Activated CD4-positive, alpha-beta T cell treated with anti-CD3 and anti-CD28 coated beads, Interleukin-2, amount 50 U/mL, for 4 hours (primary cell): ENCODE data around the gene ROR1.

Experiments
- DNase-seq, 2 experiments: peaks; one replicate each; pipeline ENCODE4 v3.0.0-alpha.2; 2020

The ROR1 gene

DNA sequence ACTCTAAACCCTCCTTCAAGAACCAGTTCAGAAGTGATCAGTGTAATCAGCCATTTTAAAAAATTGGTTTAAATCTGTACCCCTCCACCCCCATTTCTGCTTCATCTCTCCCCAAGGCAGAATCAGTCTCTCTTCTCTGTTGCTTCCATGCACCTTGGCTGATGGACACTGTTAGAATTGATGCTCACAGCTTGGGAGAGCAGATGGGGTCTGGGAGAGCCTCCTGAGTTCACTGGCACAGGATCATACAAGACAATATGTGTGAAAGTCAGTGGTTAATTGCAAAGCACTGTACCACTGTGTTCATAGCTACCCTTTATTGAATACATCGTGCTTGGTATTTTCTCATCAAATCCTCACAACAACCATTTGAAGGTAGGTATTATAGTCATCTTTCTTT lies 140.9 kb downstream of the ROR1 start:
- no peak for DNase-seq

GRCh38 chr1:63915121-63915520 lies 141.3 kb downstream of the ROR1 start:
- no peak for DNase-seq

- DNase-seq, result no peak
These were observed 142.9 kb downstream of the ROR1 start for GRCh38 chr1:63916485-63917360.

- DNase-seq, result no peak
These were observed 144.0 kb downstream of the ROR1 start for GRCh38 chr1:63917571-63918417.

GRCh38 chr1:63918418-63918945 lies 144.7 kb downstream of the ROR1 start:
- no peak for DNase-seq

DNA sequence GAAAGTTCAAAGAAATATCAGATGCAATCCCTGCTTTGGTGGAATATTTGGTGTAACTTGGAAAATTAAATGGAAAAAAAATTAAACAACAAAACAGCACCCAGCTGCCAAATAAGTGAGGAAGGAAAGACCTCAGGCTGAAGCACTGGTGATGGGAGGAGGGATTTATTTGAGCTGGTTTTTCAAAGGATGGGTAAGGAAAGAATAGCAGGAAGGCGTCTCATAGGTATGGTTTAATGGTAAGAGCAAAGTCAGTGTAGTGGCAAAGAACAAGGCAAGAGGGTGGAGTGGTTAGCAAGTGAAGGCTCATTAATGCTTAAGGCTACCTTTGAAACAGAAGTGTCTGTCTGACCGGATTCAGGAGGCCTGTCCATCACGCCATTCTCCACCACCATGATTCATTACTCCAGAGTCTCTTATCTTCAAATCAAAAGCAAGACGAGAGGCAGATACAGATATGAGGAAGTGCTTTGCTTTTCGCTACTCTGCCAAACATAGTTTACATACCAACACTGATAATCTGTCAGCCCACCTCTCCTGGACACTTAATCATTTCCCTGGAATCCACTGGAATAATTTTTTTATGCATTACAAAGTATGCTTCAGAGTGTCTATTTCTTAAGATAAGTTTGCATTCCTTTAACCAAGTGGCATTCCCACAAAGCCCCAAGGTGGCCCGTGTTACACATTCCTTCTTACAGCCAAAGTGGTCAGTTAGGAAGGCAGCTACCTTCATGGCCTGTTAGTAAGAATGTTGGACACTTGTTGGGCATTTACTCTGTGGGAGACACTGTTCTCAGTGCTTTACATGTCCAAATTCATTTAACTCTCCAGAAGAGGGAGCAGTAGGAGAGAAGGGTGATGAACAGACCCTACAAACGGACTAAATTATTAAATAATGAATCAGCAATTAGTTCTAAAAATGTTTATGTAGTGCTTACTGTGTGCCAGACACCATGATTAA lies 146.6 kb downstream of the ROR1 start:
- no peak for DNase-seq

GRCh38 chr1:63921359-63921758 lies 147.5 kb downstream of the ROR1 start:
- no peak for DNase-seq

GRCh38 chr1:63921802-63922201 lies 148.0 kb downstream of the ROR1 start:
- no peak for DNase-seq

GRCh38 chr1:63922848-63923247 lies 149.0 kb downstream of the ROR1 start:
- DNase-seq, result no peak

DNA sequence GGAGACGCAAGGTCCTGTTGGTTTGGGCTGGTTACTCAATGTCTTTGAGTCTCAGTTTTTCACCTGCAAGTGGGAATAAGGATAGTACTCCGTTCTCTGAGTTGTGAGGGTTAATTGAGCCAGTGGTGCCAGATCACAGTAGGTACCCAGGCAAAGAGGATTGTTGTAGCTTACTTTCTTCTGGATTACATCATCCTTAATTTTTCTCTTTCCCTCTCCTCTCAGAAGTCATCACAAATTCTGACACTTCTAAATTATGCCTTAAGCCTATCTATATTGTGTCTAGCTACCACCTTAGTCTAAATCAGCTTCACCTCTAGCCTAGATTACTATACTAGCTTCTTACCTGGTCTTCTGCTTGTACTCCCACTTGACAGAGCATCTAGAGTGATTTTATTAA lies 149.5 kb downstream of the ROR1 start:
- DNase-seq, result no peak

GRCh38 chr1:63924600-63924999 lies 150.8 kb downstream of the ROR1 start:
- DNase-seq, result no peak

- no peak for DNase-seq
These were observed 154.6 kb downstream of the ROR1 start for GRCh38 chr1:63928186-63929105.

GRCh38 chr1:63929106-63929478 lies 155.3 kb downstream of the ROR1 start:
- no peak for DNase-seq

- no peak for DNase-seq
These were observed 157.7 kb downstream of the ROR1 start for GRCh38 chr1:63931468-63931867.

- DNase-seq, result no peak
These were observed 160.9 kb downstream of the ROR1 start for GRCh38 chr1:63934697-63935096.

DNA sequence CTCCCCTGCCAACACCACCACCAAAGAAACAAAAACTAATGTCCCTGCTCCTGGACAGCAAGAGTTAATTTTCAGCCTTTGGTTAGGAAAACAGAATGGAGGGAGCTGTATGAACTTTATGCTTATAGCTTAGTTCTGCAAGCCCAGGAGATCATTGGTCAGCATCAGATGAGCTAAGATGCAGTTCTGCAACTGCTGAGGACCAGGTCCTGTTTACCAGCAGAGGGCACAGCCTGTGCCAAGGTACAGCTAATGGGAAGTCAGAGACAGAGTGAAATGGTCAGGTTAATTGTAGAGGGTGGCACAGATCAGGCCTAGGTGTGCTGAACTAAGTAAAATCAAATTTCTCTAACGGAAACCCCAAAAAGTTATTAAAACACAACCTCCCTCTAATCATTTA lies 161.3 kb downstream of the ROR1 start:
- DNase-seq, result no peak

DNA sequence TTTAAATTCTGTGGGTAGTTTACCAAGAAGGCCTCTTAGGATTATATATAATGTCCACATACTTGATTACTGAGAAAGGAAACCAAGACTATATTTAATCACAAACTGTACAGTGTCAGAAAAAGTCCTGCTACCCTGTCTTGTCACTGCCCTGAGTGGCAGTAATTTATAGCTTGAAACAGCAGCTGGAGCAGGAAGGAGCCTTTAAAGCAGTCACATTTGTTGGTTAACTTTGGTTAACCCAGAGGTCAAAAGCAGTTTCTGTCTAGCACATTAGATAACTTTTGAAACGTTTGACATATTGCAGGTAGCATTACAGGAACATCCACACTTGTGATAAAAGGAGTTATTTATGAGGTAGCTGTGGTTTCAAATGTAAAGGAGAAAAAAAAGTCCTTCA lies 161.7 kb downstream of the ROR1 start:
- no peak for DNase-seq

GRCh38 chr1:63936276-63936675 lies 162.5 kb downstream of the ROR1 start:
- DNase-seq, result no peak

- no peak for DNase-seq
These were observed 163.0 kb downstream of the ROR1 start for GRCh38 chr1:63936801-63937200.

DNA sequence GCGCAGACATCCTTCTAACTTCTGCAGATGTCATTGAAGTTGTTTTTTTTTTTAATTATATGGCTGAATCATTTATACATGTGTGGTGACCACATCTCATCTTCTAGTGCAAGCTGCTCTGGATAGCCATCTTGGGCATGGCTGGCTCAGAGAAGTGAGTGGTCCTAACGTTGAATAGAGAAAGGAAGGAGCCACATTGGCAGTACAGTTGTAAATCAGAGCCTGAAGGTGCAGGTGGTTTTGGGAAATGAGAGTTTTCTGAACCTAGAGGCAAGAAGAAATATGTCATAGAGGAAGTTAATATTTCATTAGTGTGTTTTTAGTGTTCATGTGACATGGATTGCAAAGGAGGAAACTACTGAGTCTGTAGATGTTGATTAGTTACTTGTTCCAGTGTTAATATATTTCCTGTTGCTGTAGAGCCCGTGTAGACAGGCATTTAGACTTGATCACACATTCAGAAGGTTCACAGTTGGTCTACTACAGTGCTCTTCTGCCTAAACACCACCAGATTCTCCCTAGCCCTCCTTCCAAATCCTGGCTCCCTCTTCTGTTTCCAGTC lies 163.7 kb downstream of the ROR1 start:
- no peak for DNase-seq

GRCh38 chr1:63940440-63940839 lies 166.6 kb downstream of the ROR1 start:
- DNase-seq, result no peak
